Suppressor macrophage (primary cell): ENCODE results near the gene PLPP4.

Experiments used
- DNase-seq, 4 experiments: peaks; one replicate each; pipeline ENCODE4 v3.0.0-alpha.2; 2020 to 2022

Gene PLPP4

DNA sequence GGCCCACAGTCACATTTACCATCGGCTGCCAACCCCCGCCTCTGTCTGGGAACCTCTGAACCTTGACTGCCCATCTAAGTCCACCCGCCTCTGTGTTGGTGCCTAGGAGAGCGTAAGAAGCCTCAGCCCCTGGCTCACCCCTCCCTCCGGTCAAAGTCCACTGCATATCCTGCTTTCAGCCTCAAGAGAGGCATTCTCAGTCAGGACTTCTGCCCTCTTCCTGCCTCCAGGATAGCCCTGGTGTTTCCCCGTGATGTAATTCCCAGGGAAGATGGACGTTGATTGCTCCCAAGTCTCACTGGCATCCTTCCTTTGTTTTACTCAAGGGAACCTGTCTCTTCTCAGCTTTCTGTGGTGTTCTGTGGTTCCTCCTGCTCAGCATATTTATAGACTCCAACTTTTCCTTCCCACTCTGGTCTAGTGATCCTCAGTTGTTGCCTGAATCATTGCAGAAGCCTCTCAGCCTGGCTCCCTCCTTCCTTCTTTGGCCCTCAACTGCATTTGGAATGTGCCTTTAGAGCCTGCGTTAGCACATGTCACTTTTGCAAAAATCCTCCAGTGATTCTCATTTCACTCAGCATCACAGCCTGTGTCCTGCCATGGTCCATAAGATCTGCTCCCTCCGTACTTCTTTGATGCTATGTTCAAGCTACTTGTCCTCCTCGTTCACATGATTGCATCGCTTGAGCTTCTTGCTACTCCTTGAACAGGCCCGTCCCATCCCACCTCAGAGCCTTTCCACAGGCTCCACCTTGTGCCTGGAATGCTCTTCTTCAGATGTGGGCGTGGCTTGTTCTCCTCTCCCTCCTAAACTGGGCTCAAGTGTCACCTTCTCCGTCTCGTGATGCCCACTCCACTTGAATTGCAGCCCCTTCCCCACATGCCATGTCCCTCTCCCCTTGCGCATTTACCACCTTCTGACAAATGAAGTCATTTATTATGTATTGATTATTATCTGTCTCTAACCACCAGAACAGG is 124.2 kb downstream of the PLPP4 start:
- DNase-seq: no peak

DNA sequence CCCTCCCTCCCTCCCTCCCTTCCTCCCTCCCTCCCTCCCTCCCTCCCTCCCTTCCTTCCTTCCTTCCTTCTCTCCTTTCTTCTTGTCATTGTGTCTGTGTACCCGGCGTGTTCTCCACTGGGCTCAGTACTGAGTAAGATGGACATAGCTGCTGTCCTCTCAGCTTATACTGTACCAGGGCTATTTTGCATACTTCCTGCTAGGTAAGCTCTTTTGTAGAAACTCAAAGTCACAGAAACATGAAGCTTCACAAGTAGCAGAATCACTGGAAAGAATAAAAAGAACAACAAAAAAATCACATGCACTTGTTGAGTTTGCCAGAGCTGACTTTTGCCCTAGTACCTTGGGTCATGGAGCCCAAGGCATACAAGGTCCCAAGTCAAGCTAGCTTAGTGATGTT is 125.7 kb downstream of the PLPP4 start:
- DNase-seq: peak in 2 of 4 experiments; percentile 5 to 11

DNA sequence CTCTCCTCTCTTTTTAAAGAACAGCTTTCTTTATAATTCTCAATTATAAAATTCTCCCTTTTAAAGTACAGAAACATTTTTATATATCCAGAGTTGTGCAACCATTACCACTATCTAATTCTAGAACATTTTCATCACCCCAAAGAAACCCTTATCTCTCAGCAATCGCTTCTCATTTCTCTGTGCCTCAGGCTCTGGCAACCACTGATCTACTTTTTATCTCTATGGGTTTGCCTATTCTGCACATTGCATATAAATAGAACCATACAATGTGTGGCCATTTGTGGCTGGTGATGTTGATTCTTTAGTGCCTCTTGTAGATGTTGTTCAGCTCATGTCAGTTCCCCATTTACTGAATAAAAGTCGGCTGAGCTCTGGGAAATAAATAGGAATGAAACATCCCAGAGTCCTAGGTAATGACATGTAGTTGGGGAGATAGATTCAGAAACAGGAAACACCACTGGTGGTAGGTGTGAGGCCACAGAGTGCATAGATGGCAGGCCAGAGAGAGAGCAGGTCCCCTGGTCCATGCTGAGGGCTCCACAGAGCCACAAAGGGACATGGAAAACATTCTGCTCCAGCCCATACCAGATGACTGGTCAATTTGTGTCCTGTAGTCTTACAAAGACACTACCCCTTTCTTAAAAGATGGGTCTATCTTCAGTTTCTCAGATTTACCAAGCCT is 126.5 kb downstream of the PLPP4 start:
- DNase-seq: no peak

DNA sequence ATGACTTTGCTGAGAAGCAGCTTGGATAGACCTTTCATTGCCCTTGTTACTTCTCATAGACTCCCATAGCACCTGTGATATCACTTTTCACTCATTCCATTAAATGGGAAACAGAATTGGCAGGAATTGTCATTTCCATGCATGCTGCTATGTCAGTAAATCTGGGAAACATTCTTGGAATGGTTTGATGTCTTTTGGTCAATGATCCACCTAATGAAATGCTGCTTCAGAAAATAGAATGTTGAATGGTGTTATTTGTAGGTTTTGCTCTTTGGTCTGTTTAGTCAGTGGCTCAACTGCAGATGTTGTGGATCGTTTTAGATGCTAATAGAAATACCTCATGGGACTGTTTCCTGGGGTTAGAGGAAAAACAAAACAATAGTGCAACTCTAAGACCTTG is 127.8 kb downstream of the PLPP4 start:
- no peak for DNase-seq

DNA sequence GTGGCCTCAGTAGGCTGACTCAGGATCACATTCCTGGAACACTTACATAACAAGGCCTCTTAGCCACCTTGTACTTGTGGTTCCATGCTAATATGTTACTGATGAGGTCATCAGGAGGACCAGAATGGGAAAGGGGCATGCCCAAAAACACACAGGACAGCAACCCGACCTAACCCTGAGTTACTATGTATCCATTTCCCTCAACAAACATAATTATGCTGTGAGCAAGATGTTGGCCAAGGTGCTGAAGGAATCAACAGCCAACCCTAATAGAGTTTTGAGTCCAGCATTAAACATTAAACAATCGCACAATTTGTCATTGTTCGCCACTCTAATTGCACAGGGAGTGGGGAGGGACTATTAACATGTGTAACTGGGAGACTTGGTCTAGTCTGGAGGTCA is 129.4 kb downstream of the PLPP4 start:
- no peak for DNase-seq

DNA sequence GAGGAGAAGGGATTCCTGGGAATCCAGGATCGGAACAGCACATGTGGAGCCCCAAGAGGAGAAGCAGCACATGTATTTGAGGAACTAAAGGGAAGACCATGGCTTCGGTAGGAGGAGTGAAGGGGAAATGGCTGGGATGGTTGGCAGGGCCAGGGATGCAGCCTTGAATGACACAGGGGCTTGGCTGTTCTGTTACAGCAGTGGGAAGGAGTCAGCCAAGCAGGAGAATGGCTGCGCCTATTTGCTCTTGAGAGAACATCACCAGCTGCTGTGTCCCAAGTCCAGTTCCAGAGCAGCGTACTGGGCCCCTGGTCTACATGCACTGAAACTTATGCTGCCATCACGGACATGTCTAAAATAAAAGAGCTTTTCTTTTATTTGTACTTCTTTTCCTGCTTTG is 130.0 kb downstream of the PLPP4 start:
- no peak for DNase-seq

DNA sequence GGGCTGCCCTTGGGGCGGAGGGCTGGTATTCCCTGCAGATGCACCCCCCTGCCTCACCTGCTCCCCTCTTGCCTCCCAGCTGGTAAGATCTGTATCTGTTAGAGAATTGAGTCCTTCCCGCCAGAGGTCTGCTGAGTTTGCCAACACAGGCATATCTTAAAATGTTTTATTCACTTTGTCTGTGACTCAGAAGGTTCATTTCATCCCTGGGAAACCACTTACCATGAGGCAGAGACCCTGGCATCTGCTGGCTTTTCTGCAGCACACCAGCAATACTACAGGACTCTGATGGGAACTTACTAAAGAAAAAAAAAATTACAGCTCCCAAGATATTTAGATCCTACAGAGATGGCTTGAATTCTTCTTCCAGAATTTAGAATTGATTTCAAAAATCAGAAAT is 131.3 kb downstream of the PLPP4 start:
- no peak for DNase-seq

DNA sequence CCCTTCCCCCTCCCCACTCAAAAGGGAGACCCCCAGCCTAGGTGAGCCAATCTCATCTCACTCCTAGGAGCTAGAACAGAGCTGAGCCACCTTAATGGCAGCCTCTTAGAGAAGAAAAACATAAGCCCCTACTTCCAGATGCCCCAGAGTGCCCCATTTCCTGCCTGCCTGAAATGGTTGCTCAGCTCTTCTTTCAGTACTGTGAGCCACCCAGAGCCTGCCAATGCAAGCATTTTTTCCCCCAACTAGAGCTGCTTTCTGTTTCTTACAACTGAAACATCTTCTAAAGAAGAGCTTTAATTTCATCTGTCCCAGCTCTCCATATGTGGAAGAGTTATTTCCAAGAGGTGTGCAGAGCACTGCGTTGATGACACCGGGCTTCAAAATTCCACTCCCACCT is 136.7 kb downstream of the PLPP4 start:
- DNase-seq: no peak

DNA sequence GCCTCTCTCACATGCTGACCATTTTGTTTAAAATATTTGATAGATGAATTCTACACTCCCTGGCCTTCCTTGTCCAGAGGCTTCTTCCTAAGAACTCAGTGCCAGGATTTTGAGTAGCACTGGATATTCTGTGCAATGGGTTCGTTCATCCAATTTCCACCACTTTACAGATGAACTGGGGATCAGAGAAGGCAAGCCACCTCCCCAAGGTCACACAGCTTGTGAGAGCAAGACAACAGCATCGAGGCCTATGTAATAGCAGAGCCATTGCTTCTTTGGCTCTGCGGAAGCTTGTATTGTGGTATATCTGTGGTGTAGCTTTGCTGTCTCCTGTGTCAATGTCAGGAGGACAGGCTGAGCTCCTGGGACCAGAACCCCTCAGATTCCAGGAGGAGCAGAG is 140.9 kb downstream of the PLPP4 start:
- no peak for DNase-seq

DNA sequence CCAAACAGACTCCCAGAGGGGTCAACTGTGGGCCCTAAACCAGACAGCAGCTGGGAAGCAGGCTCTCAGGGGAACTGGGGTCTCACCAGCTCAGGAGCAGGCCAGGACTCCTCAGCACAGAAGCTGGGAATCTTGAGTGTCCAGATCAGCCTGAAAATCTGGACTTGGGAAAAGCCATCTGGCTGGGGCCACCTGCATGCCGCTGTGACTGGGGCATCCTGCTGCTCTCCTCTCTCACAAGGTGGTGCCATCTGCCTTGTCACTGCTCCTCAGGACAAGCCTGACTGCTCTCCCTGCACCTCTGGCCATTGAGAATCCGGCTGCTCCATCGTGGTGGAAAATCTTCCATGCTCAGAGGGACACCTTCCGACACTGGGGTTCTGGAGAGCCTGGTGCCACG is 141.4 kb downstream of the PLPP4 start:
- peak in 3 of 4 experiments; percentile 8 to 29 (median 18) for DNase-seq

DNA sequence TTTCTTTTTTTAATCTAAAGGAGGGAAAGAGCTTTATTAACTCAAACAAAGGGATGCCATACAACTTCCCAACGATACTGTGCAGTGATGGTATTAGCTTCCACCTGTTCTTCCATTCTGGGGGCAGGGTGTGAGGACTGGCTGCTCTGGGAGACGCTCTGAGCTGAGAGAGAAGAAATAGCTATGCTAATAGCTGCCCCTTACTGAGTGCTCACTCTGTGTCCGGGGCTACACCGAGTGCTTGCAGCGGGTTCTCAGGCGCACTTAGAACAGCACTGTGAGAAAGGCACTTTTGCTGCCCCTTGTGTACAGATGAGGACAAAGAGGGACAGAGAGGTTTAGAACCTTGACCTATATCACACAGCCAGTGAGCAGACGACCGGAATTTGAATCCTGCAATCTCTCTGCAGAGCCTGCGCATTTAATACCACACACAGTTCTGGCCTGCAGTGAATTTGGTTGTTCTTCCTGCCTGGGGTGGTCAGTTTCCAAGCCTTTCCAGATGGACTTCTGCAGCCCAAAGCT is 142.2 kb downstream of the PLPP4 start:
- no peak for DNase-seq

DNA sequence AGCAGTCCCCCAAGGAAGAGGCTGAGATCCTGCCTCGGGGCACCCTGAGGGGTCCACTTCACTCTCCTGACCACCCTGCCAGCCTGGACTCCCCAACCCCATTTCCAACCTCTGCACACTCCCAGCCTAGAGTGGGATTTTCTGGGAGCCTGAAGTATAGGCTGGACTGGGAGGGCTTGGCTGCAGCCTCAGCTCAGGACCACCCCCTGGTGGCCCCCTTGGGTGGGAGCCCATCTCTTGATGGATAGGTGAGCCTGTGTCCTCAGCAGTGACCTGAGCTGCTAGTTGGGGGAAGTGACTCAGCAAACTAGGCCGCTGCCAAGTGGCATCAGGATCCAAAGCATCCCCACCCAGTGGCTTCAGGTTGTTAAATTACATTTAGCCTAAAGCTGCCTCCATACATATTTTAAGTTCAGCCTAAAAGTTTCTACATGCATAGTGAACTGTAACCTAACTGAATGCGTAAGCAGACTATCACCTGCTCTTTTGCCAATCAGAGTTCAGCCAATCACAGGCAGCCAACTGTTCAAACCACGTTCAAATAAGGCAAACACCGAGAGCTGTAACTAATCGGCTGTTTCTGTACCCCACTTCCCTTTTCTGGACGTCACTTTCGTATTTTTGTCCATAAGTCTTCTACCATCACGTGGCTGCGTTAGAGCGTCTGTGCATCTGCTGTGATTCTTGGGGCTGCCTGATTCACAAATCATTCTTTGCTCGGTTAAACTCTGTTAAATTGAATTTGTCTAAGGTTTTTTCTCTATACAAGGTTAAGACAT is 144.0 kb downstream of the PLPP4 start:
- peak; percentile 61 to 74 (median 67) for DNase-seq

DNA sequence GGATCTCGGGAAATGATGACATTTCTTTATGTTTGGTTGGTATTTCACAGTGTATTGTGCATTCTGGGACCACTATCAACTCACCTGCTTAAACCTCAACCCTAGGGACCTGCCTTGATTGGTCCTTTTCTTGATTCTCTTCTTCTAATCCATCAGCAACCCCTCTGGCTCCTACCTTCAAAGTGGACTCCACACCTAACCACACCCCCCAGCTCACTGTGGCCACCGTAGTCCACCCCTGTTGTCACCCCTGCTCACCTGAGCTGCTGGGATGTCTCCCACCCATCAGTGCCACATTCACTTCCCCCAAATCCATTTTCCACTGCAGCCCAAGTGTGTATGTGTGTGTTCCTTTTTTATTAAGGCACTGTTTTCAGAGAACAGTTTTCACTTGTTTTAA is 145.0 kb downstream of the PLPP4 start:
- no peak for DNase-seq

DNA sequence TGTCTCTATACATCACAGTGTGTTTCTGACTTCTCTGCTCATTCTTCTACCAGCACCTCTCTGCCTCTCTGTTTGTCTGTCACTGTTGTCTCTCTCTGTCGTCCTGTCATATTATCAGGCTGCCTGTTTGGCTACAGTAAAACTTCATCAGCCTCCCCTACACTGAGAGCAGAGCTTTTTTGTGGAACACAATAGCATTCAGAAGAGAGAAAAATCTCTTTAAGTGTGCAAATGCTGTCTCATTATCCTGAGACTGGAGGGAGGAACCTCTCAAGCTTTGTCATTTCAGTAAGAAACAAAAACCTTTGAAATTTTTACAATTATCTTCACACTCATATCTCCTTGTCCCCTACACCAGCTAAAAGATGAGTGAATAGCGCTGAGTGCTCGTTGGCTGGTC is 148.4 kb downstream of the PLPP4 start:
- no peak for DNase-seq

DNA sequence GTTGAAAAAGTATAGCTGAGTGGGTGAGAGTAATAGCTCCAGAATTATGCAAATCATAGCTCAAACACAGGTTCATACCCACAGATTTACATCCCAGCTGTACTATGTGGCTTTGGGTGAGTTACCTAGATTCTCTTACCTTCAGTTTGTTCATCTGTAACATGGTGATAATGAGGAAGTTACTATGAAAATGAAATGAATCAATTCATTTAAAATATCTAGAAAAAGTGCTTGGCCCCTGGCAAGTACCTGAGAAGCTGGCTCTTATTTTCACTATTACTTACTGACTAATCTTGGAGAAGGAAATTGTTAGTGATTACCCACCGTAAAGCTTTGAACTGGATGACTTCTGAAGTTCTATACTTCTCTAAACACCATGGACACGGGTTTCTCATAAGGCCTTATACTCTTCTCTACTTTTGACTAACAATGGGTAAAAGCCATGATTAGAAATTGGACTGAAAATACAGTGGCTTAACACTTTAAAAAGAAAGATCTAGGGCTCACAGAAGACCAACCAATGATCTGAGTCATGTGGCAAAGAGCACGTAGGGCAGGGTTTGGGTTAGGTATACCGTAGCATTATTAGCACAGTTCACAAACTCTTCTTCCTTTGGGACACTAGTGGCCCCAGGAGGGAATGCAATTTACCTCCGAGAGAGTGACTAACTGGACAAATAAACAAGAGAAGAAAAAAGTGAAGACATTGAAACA is 149.2 kb downstream of the PLPP4 start:
- DNase-seq: no peak

DNA sequence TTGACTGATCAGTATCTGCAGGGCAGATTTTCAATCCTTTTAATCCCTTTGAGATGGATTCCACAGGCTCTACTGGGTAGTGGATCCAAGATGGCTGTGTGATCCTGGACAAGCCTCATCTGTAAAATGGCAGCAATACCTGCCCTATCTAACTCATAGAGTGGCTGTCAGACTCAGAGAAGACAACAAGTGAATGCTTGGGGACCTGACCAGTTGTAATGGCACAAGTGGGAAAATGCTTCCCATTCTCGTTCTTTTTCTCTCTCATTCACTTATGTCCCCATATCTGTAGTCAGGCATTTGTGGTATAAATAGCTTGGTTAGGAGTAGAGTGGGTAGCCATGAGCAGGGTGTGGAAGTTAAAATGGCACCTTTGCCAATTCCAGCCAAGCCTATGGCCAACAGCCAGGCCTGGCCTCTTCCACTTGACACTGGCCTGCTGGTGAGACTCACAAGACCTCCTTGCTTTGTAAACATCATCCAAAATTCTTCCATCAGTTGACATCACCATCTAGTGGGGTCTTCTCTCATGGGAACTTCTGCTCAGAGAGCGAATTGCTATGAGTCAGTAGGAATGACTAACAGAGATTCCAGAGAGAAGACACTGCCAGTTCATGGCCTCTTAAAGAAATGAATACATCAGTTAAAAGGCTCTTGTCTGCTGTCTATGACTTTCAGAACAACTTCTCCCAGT is 150.1 kb downstream of the PLPP4 start:
- peak in 3 of 4 experiments; percentile 6 to 43 (median 22) for DNase-seq

DNA sequence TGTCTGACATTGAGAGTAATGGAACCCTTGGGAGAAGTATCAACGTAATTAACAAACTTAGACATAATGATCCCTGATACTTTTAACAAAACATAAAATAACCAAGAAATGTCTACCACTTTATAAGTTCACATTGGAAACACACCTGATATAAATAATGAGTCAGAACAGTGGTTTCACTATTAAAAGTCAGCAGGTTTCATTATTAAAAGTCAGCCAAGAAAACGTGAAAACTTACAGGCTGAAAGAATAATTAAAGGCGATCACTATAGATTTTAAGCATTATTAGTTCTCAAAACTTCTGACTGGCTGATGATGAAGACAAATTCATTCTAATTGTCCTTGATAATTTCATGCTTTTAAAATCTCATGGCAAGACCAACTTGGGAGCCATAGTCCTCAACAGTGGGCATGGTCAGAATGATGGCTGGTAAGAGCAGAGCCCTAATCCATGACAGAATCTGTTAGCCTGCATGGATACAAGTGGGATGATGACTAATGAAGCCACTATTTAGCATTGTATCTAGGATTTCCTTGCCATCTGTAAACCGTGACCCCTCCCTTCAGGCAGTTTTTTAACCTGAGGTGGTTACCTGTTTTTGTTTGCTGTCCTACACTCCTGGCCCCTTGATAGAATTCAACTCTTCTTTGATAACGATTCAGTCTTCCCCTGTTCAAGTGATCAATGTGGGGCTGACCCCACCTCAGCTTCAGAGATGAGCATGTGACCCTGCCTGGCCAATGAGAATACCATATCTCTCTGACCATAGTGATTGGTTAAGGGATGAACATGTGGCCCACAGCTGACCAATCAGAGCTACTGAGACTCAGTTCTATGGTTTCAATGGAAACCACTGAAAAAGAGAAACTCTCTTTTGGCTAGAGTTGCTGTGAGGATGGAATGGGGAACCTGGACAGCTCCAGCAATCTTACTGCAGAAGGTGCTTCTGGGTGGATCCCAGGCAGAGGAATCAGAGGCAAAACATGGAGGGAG is 151.0 kb downstream of the PLPP4 start:
- no peak for DNase-seq

DNA sequence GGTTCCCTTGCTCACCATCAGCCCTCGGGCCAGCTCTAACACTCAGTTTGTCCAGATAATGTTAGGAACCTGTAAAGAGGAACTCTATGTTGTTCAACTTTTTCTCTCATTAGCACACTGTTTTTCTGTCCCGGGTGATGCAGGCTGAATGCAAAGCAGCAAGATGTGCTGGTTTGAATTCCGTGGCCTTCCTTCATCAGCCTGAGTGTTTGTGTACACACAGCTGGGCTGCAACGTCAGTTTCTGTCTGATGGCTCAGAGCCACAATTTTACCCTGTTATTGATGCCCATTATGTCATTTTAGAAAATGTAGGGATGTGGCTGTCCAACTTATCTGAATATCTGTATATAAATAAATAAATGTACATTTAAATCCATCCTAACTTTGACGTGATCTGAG is 152.0 kb downstream of the PLPP4 start:
- no peak for DNase-seq

DNA sequence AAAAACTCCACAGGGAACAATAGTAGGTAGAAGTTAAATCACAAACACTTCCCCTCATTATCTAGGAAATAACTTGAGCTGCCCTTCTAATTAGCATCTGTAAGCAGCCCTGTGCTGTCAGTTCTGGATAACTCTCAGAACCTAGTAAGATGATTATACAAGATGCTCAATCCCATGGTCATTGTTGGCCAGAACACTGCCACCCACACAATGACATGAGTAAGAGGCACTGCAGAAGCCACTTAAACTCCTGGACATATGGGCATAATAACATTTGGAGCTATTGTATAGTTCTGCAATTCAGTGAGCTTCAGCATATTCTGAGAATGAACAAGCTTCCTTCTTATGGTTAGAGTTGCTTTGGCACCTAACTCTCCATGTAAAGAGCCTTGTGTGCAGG is 153.8 kb downstream of the PLPP4 start:
- DNase-seq: peak; percentile 52 to 83 (median 66)

DNA sequence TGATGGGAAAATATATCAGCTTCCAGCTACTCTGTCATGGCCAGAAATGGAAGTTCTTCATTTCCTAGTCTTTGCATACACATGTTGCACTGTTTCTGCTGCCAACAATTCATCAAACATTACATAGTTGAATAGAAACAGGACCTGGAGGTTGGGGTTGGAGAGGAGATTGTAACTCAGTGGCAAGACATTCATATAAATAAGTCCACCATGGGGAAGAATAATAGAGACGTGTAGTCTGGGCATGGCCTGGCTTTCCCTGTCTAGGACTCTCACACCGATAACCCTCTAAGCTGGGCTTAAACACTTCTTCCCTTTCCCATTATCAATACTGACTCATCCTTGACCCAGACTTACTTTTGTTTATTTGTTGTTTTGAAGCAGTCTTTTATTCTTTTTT is 155.7 kb downstream of the PLPP4 start:
- DNase-seq: no peak
